RWPE1 (cell line): ENCODE data around the gene SLC39A7.

Source experiments
- CTCF ChIA-PET: fragments of 350-600 bp; sonication (Branson Sonifier 250); formaldehyde crosslinking; extraction: SDS; loops from one replicate; lab custom pipeline; 2021; lab: Yijun Ruan, JAX
- POLR2A ChIA-PET: fragments of 400-600 bp; formaldehyde crosslinking; extraction: SDS; loops from one replicate; lab custom pipeline; 2020; ENCODE audit warnings: antibody characterized with exemption; ENCODE audit not compliant: low non-redundant PET; lab: Yijun Ruan, JAX
- DNase-seq: peaks from one replicate; pipeline ENCODE4 v3.0.0; 2012; ENCODE audit warnings: low spot score
- H3K27ac ChIP-seq: fragments of 450-650 bp; 2 replicates; pipeline ENCODE4 v1.5.1; 2017
- TF ChIP-seq, protein P1 (sequence below): fragments of 450-650 bp; conservative IDR thresholded peaks from 2 replicates; pipeline ENCODE4 v1.5.1; 2017; ENCODE audit warnings: low read depth, mild to moderate bottlenecking

SLC39A7 gene

DNA sequence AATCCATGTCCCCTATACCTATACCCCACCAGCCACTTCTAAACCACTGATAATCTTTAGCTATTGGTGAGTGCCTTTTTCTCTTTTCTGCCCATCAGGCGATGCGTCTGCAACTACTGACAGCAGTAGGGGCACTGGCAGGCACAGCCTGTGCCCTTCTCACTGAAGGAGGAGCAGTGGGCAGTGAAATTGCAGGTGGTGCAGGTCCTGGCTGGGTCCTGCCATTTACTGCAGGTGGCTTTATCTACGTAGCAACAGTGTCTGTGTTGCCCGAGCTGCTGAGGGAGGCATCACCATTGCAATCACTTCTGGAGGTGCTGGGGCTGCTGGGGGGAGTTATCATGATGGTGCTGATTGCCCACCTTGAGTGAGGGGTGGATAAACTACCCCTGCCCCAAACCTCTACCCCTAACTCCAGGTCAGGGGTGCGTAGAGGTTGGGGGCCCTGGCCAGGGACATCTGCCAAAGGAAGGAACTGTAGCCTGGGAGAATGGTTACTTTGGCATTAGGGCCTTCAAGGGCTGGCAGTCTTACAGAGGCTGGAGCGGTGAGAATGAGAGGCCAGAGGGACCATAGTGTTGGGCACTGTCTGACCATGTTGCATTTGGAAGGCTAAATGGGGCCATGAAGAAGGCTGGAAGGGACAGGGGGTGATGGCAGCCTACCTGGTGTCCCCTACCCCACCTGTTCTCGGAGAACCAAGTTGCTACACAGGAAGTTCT is 2.9 kb downstream of the SLC39A7 start:
- POLR2A ChIA-PET = no interaction called here
- peak overlapping the region; percentile 95 for H3K27ac ChIP-seq
- TF ChIP-seq, protein P1, sequence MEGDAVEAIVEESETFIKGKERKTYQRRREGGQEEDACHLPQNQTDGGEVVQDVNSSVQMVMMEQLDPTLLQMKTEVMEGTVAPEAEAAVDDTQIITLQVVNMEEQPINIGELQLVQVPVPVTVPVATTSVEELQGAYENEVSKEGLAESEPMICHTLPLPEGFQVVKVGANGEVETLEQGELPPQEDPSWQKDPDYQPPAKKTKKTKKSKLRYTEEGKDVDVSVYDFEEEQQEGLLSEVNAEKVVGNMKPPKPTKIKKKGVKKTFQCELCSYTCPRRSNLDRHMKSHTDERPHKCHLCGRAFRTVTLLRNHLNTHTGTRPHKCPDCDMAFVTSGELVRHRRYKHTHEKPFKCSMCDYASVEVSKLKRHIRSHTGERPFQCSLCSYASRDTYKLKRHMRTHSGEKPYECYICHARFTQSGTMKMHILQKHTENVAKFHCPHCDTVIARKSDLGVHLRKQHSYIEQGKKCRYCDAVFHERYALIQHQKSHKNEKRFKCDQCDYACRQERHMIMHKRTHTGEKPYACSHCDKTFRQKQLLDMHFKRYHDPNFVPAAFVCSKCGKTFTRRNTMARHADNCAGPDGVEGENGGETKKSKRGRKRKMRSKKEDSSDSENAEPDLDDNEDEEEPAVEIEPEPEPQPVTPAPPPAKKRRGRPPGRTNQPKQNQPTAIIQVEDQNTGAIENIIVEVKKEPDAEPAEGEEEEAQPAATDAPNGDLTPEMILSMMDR = no peak
- no peak for DNase-seq
- CTCF ChIA-PET = no interaction called here

DNA sequence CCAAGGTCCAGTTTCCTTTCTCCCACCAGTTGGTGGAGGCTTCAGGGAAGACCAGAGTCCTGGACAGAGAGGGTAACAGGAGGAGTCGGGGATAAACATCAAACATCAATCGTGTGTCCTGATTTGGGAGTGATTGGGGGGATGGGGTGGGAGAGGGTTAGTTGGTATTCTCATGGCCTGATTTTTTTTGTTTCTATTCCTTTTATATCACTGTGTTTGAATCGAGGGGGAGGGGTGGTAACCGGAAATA is 3.4 kb downstream of the SLC39A7 start:
- CTCF ChIA-PET = interaction anchor here (1.3 kb wide), 1 partner anchor 44 kb away, joined by 3 read pairs; no protein-coding TSS in a partner anchor
- no peak for DNase-seq
- TF ChIP-seq, protein P1 = no peak
- POLR2A ChIA-PET = interaction anchor here (1.0 kb wide), 1 partner anchor 9 kb away, joined by 6 read pairs; no protein-coding TSS in a partner anchor
- H3K27ac ChIP-seq = peak overlapping the region; percentile 95

DNA sequence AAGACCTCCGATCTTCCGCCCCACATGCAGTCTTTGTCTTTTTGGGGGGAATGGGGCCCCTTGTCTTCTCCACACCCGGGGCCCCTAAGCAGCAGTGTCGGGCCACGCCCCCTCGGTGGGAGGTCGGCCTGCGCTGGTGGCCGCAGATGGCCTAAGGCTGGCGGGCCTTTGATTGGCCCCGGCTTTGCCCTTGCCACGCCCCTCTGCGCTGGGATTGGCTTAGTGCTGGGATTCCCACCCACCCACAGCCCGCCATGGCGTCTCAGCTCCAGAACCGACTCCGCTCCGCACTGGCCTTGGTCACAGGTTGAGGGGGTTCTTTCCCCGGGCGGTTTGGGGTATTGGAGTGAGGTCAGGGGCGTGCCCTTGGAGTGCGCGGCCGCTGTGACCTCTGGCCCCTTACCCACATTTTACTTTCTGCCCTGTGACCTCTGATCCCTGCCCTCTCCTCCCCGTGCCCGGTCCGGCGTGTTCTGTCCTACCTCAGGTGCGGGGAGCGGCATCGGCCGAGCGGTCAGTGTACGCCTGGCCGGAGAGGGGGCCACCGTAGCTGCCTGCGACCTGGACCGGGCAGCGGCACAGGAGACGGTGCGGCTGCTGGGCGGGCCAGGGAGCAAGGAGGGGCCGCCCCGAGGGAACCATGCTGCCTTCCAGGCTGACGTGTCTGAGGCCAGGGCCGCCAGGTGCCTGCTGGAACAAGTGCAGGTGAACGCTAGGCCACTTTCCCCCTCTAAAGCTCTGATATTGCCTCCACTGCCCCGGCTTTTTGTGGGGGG is 3.9 kb downstream of the SLC39A7 start, which contains the start of gene HSD17B8:
TSS of gene HSD17B8 (plus strand) at position 241 of the 776 bp plus-strand sequence. CDS start at position 255, 14 bp downstream.
- CTCF ChIA-PET = interaction anchor here (1.3 kb wide), 1 partner anchor 44 kb away, joined by 3 read pairs; no protein-coding TSS in a partner anchor
- POLR2A ChIA-PET = interaction anchor here (1.0 kb wide), 1 partner anchor 8 kb away, joined by 6 read pairs; no protein-coding TSS in a partner anchor
- peak; percentile 95 for DNase-seq
- H3K27ac ChIP-seq = peak within 1 kb of the TSS; percentile 95
- TF ChIP-seq, protein P1 = no peak

DNA sequence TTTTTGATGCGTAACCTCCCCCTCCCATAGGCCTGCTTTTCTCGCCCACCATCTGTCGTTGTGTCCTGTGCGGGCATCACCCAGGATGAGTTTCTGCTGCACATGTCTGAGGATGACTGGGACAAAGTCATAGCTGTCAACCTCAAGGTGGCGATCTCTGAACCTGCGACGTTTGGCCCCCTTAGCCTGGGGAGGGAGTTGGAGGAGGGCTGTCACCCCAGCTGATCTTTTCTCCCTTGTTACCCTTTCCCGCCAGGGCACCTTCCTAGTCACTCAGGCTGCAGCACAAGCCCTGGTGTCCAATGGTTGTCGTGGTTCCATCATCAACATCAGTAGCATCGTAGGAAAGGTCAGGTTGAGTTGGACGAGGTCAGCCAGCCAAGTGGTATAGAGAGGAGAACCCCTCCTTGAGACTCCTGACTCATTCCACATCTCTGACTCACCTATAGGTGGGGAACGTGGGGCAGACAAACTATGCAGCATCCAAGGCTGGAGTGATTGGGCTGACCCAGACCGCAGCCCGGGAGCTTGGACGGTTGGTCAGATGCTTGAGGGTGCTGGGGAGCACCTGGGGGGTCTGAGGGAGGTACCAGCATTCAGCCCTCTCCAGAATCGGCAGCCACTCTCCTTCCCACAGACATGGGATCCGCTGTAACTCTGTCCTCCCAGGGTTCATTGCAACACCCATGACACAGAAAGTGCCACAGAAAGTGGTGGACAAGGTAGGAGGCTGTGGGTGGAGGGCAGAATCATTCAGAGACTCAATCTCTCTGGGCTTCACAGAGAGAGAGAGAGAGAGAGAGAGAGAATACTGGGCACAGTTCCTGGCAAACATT is 4.7 kb downstream of the SLC39A7 start:
- ChIA-PET CTCF (interaction anchor here (0.5 to 1.3 kb wide), 3 partner anchors 43 to 497 kb away, joined by 3 to 4 read pairs (median 3); no protein-coding TSS in a partner anchor), POLR2A (no interaction called here)
- TF ChIP-seq, protein P1 = no peak
- H3K27ac ChIP-seq = peak overlapping the region; percentile 95
- peak; percentile 82 for DNase-seq

DNA sequence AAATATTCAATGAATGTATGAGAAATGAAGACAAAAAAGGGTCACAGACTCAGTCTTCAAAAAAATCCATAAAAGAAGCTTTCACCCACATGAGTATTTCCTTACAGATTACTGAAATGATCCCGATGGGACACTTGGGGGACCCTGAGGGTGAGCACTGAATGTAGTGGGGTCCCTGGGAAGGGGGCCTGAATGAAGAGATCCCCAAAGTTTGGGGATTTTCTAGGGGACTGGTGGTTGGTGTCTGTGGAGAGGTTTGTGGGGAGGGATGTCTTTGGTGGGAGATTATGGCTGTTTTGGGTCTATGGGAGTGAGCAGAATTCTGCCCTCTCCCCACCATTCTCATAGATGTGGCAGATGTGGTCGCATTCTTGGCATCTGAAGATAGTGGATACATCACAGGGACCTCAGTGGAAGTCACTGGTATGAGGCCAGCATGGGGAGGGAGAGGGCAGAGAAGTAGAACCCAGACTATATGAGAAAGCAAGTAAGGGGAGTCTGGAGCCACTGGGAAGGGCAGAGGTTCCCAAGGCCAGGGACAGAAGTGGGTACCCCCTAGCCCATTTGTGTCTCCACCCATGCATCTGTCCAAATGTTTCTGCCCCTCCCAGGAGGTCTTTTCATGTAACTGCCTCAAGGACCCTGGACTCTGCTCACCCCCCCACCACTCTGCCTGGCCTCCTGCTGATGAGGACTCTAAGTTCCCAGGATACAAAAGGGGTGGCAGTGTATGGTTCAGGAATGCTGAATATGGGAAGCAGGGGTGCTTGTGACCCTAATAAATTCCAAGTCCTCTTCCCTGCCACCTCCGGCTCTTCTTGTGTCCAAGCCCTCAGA is 5.6 kb downstream of the SLC39A7 start:
- no peak for DNase-seq
- H3K27ac ChIP-seq = peak overlapping the region; percentile 95
- CTCF ChIA-PET = interaction anchor here (0.5 to 1.3 kb wide), 3 partner anchors 9 to 496 kb away, joined by 3 to 7 read pairs (median 4); no protein-coding TSS in a partner anchor
- TF ChIP-seq, protein P1 = no peak
- POLR2A ChIA-PET = no interaction called here
